ENCODE results near the gene RGL3.
A peak's percentile ranks its signal among the peaks of the same experiment; 100 is the strongest.

Gene RGL3

DNA sequence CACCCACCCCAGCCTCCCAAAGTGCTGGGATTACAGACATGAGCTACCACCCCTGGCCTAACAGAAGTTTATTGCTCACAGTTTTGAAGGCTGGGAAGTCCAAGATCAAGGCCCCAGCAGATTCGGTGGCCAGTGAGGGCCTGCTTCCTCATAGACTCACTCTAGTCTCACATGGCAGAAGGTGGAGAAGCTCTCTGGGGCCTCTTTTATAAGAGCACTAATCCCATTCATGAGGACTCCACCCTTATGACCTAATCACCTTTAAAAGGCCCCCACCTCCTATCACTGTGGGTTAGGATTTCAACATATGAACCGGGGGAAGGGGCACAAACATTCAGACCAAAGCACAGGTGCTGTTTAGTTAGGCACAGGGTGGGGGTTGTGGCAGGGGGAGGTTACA, 51.6 kb downstream of the RGL3 start:
- TF ChIP-seq CTCF (IDR thresholded peaks at IDR 0.05), result no peak
- Histone ChIP-seq H3K36me3 (peaks cover 48% of the 10 kb centered on the region), H3K27me3 (no peaks in the 10 kb centered on the region), H3K4me3 (ENCODE audit: low read depth in 1 of 2, low read length in 1 of 2) (no peak overlapping the region), H3K27ac (no peak overlapping the region), H3K4me1 (ENCODE audit: control insufficient read depth in 1 of 2, insufficient read depth in 1 of 2, low read depth in 1 of 2, low read length in 1 of 2) (no peaks in the 10 kb centered on the region), H3K9me3 (no peaks in the 10 kb centered on the region)

DNA sequence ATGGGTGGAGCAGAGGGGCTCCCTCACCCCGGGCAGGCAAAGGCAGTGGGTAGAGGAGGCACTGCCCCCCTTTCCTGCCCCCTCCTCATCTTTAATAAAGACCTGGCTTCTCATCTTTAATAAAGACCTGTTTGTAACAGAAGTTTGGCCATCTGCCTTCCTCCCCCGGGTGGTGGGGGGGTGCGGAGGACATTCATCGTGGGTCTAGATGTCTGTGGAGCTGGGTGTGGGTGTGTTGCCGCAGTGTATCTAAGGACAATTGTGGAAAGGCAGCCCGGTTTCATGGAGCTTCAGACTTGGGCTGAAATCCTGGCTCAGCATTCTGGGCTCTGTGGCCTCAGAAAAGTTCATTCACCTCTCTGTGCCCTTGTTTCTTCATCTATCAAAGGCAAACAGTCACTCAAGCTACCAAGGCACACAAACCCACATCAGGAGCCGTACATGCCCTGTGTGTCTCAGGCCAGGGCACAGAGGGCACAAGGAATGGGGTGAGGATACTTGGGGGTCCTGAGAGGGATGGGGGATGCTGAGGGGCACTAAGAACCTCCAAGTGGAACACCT, 53.5 kb downstream of the RGL3 start:
- peak overlapping the region; percentile 31 for H3K27ac ChIP-seq
- peaks cover 67% of the 10 kb centered on the region for H3K36me3 ChIP-seq
- no peaks in the 10 kb centered on the region for H3K27me3 ChIP-seq
- H3K9me3 ChIP-seq, result no peaks in the 10 kb centered on the region
- H3K4me3 ChIP-seq (ENCODE audit: low read depth in 1 of 2, low read length in 1 of 2), result no peak overlapping the region
- H3K4me1 ChIP-seq (ENCODE audit: control insufficient read depth in 1 of 2, insufficient read depth in 1 of 2, low read depth in 1 of 2, low read length in 1 of 2), result no peaks in the 10 kb centered on the region
- TF ChIP-seq CTCF (IDR thresholded peaks at IDR 0.05), result no peak

- no peaks in the 10 kb centered on the region for H3K27me3 ChIP-seq
- no peak overlapping the region for H3K4me3 ChIP-seq (ENCODE audit: low read depth in 1 of 2, low read length in 1 of 2)
- H3K36me3 ChIP-seq, result peaks cover 74% of the 10 kb centered on the region
- TF ChIP-seq CTCF (IDR thresholded peaks at IDR 0.05), result no peak
- H3K4me1 ChIP-seq (ENCODE audit: control insufficient read depth in 1 of 2, insufficient read depth in 1 of 2, low read depth in 1 of 2, low read length in 1 of 2), result no peaks in the 10 kb centered on the region
- H3K27ac ChIP-seq, result no peak overlapping the region
- no peaks in the 10 kb centered on the region for H3K9me3 ChIP-seq
Measured at GRCh38 chr19:11364935-11365334, 54.2 kb downstream of the RGL3 start.

GRCh38 chr19:11364296-11364904, 54.7 kb downstream of the RGL3 start:
- H3K27ac ChIP-seq, result no peak overlapping the region
- H3K9me3 ChIP-seq, result no peaks in the 10 kb centered on the region
- peaks cover 79% of the 10 kb centered on the region for H3K36me3 ChIP-seq
- TF ChIP-seq CTCF (IDR thresholded peaks at IDR 0.05), result no peak
- no peaks in the 10 kb centered on the region for H3K27me3 ChIP-seq
- no peak overlapping the region for H3K4me3 ChIP-seq (ENCODE audit: low read depth in 1 of 2, low read length in 1 of 2)
- H3K4me1 ChIP-seq (ENCODE audit: control insufficient read depth in 1 of 2, insufficient read depth in 1 of 2, low read depth in 1 of 2, low read length in 1 of 2), result peaks cover 2 to 3% of the 10 kb centered on the region in 2 experiments

GRCh38 chr19:11363881-11364280, 55.2 kb downstream of the RGL3 start:
- peaks cover 84% of the 10 kb centered on the region for H3K36me3 ChIP-seq
- no peak for TF ChIP-seq CTCF (IDR thresholded peaks at IDR 0.05)
- H3K4me3 ChIP-seq (ENCODE audit: low read depth in 1 of 2, low read length in 1 of 2), result no peak overlapping the region
- no peaks in the 10 kb centered on the region for H3K9me3 ChIP-seq
- H3K27ac ChIP-seq, result no peak overlapping the region
- peaks cover 3 to 7% of the 10 kb centered on the region in 2 experiments for H3K4me1 ChIP-seq (ENCODE audit: control insufficient read depth in 1 of 2, insufficient read depth in 1 of 2, low read depth in 1 of 2, low read length in 1 of 2)
- no peaks in the 10 kb centered on the region for H3K27me3 ChIP-seq

All from neutrophil (primary cell).